ENCODE results near the gene ACOX3. TPM values are rescaled to one million over a fixed set of nuclear protein-coding genes. Genes with fewer than 3 reads are reported as not detected.

Gene ACOX3
- total and polyA plus RNA-seq, 10 of the 15 experiments (the other 5 are each of a cell fraction or from before 2014, with no cell fraction given) = 2.0 to 24.5 (median 14.0) TPM

DNA sequence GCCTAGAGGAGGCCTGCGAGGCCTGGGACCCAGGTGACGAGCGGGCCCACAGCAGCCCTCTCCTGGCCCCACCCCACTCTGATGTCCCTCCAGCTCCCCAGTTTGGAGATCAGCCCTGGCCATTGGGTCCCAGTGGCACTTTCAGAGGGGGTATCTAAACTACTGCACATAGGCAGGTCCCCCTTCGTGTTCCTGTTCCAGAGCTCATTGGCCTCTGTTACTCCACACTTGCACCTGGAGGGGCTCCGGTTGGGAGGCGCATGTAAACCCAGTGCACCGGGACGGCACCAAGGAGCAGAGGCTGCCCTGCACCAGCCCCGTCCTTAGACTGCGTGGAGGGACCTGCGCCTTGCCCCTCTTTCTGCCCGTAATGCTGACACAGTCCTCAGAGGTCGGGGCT lies 34.3 kb upstream of the ACOX3 start (continued):
- TF ChIP-seq, protein P1, sequence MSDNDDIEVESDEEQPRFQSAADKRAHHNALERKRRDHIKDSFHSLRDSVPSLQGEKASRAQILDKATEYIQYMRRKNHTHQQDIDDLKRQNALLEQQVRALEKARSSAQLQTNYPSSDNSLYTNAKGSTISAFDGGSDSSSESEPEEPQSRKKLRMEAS (IDR thresholded peaks at IDR 0.05; ENCODE audit: low read depth, low read length) = no peak
- TF ChIP-seq NFIC (IDR thresholded peaks at IDR 0.05; ENCODE audit: low read depth, low read length) = no peak
- TF ChIP-seq FOXK2 (IDR thresholded peaks at IDR 0.05) = no peak
- TF ChIP-seq DPF2 (IDR thresholded peaks at IDR 0.05) = no peak

DNA sequence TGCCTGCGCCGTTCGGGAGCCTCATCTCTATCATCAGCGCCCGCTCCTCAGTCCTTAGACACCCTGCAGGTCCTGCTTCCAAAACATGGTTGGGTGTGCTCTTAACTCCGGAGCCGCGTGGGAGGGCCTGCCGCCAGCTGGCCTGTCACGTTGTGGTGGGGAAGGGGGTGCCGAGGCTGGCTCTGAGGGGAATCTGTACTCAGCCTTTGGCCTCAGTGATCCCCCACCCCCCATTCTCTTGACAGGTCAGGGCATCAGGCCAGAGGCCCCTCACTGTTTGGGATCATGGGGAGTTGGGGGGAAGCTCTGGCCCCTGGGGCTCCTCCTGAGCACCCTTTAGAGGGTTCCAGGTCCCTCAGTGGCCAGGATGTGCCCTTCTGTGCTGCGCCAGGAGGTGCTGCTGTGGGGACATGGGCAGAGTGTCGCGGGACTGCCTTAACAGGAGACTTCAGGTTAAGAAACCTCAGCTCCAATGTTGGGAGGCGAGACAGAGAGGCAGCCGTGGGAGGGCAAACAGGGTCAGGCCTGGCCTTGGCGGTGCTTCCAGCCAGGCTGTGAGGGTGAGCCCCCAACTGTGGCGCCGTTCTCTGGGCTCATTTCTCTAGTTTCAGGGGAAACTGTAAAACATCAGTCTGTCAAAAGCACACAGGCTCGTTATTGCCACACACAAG lies 33.5 kb upstream of the ACOX3 start:
- no peak overlapping the region for H3K9ac ChIP-seq (ENCODE audit: control insufficient read depth, insufficient read depth, low read length)
- DNase-seq (ENCODE audit: low read depth, low spot score) (no peak), ATAC-seq (no peak), FAIRE-seq (no peak)
- ChIA-PET POLR2A (no interaction called here), RAD21 (ENCODE audit: unreplicated experiment) (no interaction called here), SMC1A (ENCODE audit: uncharacterized antibody, unreplicated experiment) (no interaction called here), CTCF (no interaction called here)
- intact Hi-C loops (cut with micrococcal nuclease; ENCODE audit: unreplicated experiment) = no loop called here
- no peaks in the 10 kb centered on the region for H3K4me1 ChIP-seq (ENCODE audit: control insufficient read depth, insufficient read depth, low read length)
- no peaks in the 10 kb centered on the region for H3K27me3 ChIP-seq (replicated peaks in 1 of 2; ENCODE audit: control insufficient read depth in 2 of 2, insufficient read depth in 2 of 2, low read length in 1 of 2)
- no peak overlapping the region for H3K4me2 ChIP-seq (ENCODE audit: control insufficient read depth, insufficient read depth)
- H3K27ac ChIP-seq (ENCODE audit: control insufficient read depth, insufficient read depth) = no peak overlapping the region
- H3K79me2 ChIP-seq (ENCODE audit: control insufficient read depth, insufficient read depth, low read length) = no peaks in the 10 kb centered on the region
- no peak overlapping the region for H2AFZ ChIP-seq (ENCODE audit: control insufficient read depth, low read depth, low read length)
- H3K36me3 ChIP-seq (ENCODE audit: control insufficient read depth in 2 of 2, insufficient read depth in 2 of 2, low read length in 1 of 2) = peaks cover 6 to 9% of the 10 kb centered on the region in 2 experiments
- H3K4me3 ChIP-seq = no peak overlapping the region
- H3K9me3 ChIP-seq (replicated peaks; ENCODE audit: control insufficient read depth, insufficient read depth, low read length) = no peaks in the 10 kb centered on the region
- in situ Hi-C loops (cut with MboI) = no loop called here
- 89% methylated on average over 20 of the region's 20 CpGs for WGBS (ENCODE audit: insufficient coverage, insufficient replicate concordance, low lambda C conversion rate, missing lambda C conversion rate)
- H4K20me1 ChIP-seq (ENCODE audit: control insufficient read depth, insufficient read depth) = no peaks in the 10 kb centered on the region
- BruUV-seq (replicated peaks) = no TSS peak
- TF ChIP-seq SPI1 (IDR thresholded peaks at IDR 0.05; ENCODE audit: borderline replicate concordance, insufficient read depth, low read depth, low read length) (no peak), SMAD5 (IDR thresholded peaks at IDR 0.05; ENCODE audit: low read depth) (no peak), NFIC (IDR thresholded peaks at IDR 0.05; ENCODE audit: low read depth, low read length) (no peak), POLR2A (IDR thresholded peaks at IDR 0.05; ENCODE audit: low read depth, low read length) (no peak), NFYB (IDR thresholded peaks at IDR 0.05; ENCODE audit: insufficient read depth, low read depth, low read length) (no peak)
